ENCODE results near the gene SLMAP. TPM values are rescaled to one million over a fixed set of nuclear protein-coding genes. Genes with fewer than 3 reads are reported as not detected.

The SLMAP gene
- total RNA-seq, 1 donor from 2014 or later: 60.3 TPM

GRCh38 chr3:57960174-57960505, 204.0 kb downstream of the SLMAP start:
- Mint-ChIP-seq H3K36me3 (ENCODE audit: low read depth) (no peaks in the 10 kb centered on the region), H3K4me3 (no peak overlapping the region), H3K4me1 (ENCODE audit: low read depth) (peaks cover 5% of the 10 kb centered on the region), H3K9me3 (no peaks in the 10 kb centered on the region), H3K27ac (no peak overlapping the region), H3K27me3 (ENCODE audit: insufficient read depth) (no peaks in the 10 kb centered on the region)
- no peak for DNase-seq (ENCODE audit: low spot score)
- intact Hi-C loops (cut with micrococcal nuclease): no loop called here

DNA sequence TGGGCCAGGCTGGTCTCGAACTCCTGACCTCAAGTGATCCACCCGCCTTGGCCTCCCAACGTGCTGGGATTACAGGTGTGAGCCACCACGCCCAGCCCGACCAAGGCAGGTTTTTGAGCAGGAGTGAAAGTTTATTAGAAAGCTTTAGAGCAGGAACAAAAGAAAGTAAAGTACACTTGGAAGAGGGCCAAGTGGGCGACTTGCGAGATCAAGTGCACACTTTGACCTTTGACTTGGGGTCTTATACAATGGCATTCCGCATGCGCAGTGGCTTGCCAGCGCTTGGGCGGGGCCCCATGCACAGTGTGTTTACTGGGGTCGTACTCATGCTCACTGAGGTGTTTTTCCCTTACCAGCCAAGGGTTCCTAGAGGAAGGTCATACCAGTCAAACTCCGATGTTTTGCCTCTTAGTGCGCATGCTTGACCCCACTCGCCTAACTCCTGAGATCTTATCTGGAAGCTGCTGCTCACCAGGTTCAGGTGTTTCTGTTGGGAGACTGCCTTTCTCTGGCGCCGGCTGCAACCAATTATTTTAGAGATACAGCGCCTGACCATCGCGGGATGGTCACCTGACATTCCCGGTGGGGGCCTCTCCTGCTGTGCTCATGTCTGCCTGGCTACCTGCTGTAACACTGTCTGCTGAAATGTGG, 205.2 kb downstream of the SLMAP start:
- H3K4me1 Mint-ChIP-seq (ENCODE audit: low read depth): peaks cover 5% of the 10 kb centered on the region
- no peak overlapping the region for H3K27ac Mint-ChIP-seq
- no peak overlapping the region for H3K4me3 Mint-ChIP-seq
- intact Hi-C loops (cut with micrococcal nuclease): no loop called here
- no peaks in the 10 kb centered on the region for H3K36me3 Mint-ChIP-seq (ENCODE audit: low read depth)
- H3K9me3 Mint-ChIP-seq: no peaks in the 10 kb centered on the region
- no peak for DNase-seq (ENCODE audit: low spot score)
- no peaks in the 10 kb centered on the region for H3K27me3 Mint-ChIP-seq (ENCODE audit: insufficient read depth)

GRCh38 chr3:57961828-57962447, 205.8 kb downstream of the SLMAP start:
- Mint-ChIP-seq H3K9me3 (no peaks in the 10 kb centered on the region), H3K36me3 (ENCODE audit: low read depth) (no peaks in the 10 kb centered on the region), H3K4me3 (no peak overlapping the region), H3K27me3 (ENCODE audit: insufficient read depth) (no peaks in the 10 kb centered on the region), H3K4me1 (ENCODE audit: low read depth) (peaks cover 5% of the 10 kb centered on the region), H3K27ac (no peak overlapping the region)
- DNase-seq (ENCODE audit: low spot score): no peak
- intact Hi-C loops (cut with micrococcal nuclease): loop anchor here (1.0 kb wide), 1 partner anchor 255 kb away; no protein-coding TSS in a partner anchor

GRCh38 chr3:57962448-57962834, 206.3 kb downstream of the SLMAP start:
- Mint-ChIP-seq H3K4me1 (ENCODE audit: low read depth) (peaks cover 7% of the 10 kb centered on the region), H3K36me3 (ENCODE audit: low read depth) (no peaks in the 10 kb centered on the region), H3K27ac (no peak overlapping the region), H3K9me3 (no peaks in the 10 kb centered on the region), H3K4me3 (no peak overlapping the region), H3K27me3 (ENCODE audit: insufficient read depth) (no peaks in the 10 kb centered on the region)
- no peak for DNase-seq (ENCODE audit: low spot score)
- intact Hi-C loops (cut with micrococcal nuclease): loop anchor here (1.0 kb wide), 1 partner anchor 255 kb away; no protein-coding TSS in a partner anchor

DNA sequence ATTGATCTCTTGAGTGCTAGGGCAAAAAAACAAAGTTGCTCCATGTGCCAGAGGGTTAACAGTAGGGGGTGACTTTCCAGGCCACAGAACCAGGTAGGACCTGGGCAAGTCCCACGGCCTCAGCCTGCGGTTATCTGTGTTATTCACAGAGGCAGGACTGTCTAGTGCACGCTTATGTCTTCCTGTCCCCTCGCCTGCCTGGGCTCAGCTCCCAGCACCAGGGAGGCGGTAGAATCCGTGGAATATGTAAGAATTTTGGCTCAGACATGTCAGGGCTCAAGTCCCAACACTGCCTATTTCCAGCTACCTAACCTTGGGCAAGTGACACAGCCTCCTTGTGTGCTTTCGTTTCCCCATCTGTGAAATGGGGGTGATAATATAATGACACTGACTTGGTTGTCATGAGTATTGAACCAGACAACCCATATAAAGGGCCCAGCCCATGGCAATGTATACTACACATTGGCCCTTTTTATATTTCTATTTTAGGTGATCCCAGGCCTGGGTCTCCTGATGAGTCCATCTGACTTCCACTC, 207.8 kb downstream of the SLMAP start:
- Mint-ChIP-seq H3K36me3 (ENCODE audit: low read depth) (no peaks in the 10 kb centered on the region), H3K27ac (no peak overlapping the region), H3K27me3 (ENCODE audit: insufficient read depth) (no peaks in the 10 kb centered on the region), H3K4me3 (no peak overlapping the region), H3K4me1 (ENCODE audit: low read depth) (peaks cover 13% of the 10 kb centered on the region), H3K9me3 (no peaks in the 10 kb centered on the region)
- intact Hi-C loops (cut with micrococcal nuclease): no loop called here
- no peak for DNase-seq (ENCODE audit: low spot score)

DNA sequence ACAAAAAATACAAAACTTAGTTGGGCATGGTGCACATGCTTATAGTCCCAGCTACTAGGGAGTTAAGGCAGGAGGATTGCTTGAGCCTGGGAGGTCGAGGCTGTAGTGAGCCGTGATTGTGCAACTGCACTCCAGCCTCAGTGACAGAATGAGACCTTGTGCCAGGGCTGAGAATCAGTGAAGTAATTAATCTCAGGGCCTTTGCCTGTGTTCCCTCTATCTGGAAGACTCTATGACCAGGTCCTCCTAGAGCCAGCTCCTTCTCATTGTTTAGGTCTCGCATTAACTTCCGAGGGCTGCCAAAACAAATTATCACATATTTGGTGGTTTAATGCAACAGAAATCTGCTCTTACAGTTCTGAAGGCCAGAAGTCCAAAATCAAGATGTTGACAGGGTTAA, 210.7 kb downstream of the SLMAP start:
- Mint-ChIP-seq H3K27ac (no peak overlapping the region), H3K4me1 (ENCODE audit: low read depth) (peaks cover 8% of the 10 kb centered on the region), H3K9me3 (no peaks in the 10 kb centered on the region), H3K36me3 (ENCODE audit: low read depth) (no peaks in the 10 kb centered on the region), H3K27me3 (ENCODE audit: insufficient read depth) (no peaks in the 10 kb centered on the region), H3K4me3 (no peak overlapping the region)
- DNase-seq (ENCODE audit: low spot score): no peak
- intact Hi-C loops (cut with micrococcal nuclease): no loop called here

- intact Hi-C loops (cut with micrococcal nuclease): no loop called here
- H3K27me3 Mint-ChIP-seq (ENCODE audit: insufficient read depth): no peaks in the 10 kb centered on the region
- H3K4me1 Mint-ChIP-seq (ENCODE audit: low read depth): peaks cover 8% of the 10 kb centered on the region
- no peak for DNase-seq (ENCODE audit: low spot score)
- no peaks in the 10 kb centered on the region for H3K36me3 Mint-ChIP-seq (ENCODE audit: low read depth)
- no peak overlapping the region for H3K27ac Mint-ChIP-seq
- H3K4me3 Mint-ChIP-seq: no peak overlapping the region
- H3K9me3 Mint-ChIP-seq: no peaks in the 10 kb centered on the region
These were observed 211.5 kb downstream of the SLMAP start for GRCh38 chr3:57967590-57967989.

DNA sequence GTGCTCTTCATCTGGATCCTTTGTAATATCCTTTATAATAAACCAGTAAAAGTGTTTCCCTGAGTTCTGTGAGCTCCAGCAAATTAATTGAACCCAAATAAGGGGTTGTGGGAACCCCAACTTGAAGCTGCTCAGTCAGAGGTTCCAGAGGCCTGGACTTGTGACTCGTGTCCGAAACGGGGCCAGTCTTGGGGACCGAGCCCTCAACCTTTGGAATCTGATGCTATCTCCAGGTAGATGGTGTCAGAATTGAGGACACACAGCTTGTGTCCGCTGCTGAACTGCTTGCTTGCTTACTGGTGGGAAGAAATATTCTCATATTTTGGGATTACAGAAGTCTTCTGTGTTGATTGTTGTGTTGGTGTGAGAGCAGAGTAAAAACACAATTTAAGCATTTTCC, 212.4 kb downstream of the SLMAP start:
- intact Hi-C loops (cut with micrococcal nuclease): no loop called here
- Mint-ChIP-seq H3K4me1 (ENCODE audit: low read depth) (peaks cover 8% of the 10 kb centered on the region), H3K27me3 (ENCODE audit: insufficient read depth) (no peaks in the 10 kb centered on the region), H3K36me3 (ENCODE audit: low read depth) (no peaks in the 10 kb centered on the region), H3K9me3 (no peaks in the 10 kb centered on the region), H3K27ac (no peak overlapping the region), H3K4me3 (no peak overlapping the region)
- DNase-seq (ENCODE audit: low spot score): no peak

- no peaks in the 10 kb centered on the region for H3K36me3 Mint-ChIP-seq (ENCODE audit: low read depth)
- no peak for DNase-seq (ENCODE audit: low spot score)
- no peaks in the 10 kb centered on the region for H3K27me3 Mint-ChIP-seq (ENCODE audit: insufficient read depth)
- H3K4me1 Mint-ChIP-seq (ENCODE audit: low read depth): peaks cover 8% of the 10 kb centered on the region
- H3K9me3 Mint-ChIP-seq: no peaks in the 10 kb centered on the region
- no peak overlapping the region for H3K27ac Mint-ChIP-seq
- no peak overlapping the region for H3K4me3 Mint-ChIP-seq
- intact Hi-C loops (cut with micrococcal nuclease): no loop called here
These were observed 215.9 kb downstream of the SLMAP start for GRCh38 chr3:57971975-57972374.

GRCh38 chr3:57972531-57973111, 216.5 kb downstream of the SLMAP start:
- DNase-seq (ENCODE audit: low spot score): no peak
- intact Hi-C loops (cut with micrococcal nuclease): no loop called here
- Mint-ChIP-seq H3K9me3 (no peaks in the 10 kb centered on the region), H3K27ac (no peak overlapping the region), H3K36me3 (ENCODE audit: low read depth) (no peaks in the 10 kb centered on the region), H3K27me3 (ENCODE audit: insufficient read depth) (no peaks in the 10 kb centered on the region), H3K4me3 (no peak overlapping the region), H3K4me1 (ENCODE audit: low read depth) (peaks cover 3% of the 10 kb centered on the region)

GRCh38 chr3:57973715-57974477, 217.8 kb downstream of the SLMAP start:
- intact Hi-C loops (cut with micrococcal nuclease): no loop called here

DNA sequence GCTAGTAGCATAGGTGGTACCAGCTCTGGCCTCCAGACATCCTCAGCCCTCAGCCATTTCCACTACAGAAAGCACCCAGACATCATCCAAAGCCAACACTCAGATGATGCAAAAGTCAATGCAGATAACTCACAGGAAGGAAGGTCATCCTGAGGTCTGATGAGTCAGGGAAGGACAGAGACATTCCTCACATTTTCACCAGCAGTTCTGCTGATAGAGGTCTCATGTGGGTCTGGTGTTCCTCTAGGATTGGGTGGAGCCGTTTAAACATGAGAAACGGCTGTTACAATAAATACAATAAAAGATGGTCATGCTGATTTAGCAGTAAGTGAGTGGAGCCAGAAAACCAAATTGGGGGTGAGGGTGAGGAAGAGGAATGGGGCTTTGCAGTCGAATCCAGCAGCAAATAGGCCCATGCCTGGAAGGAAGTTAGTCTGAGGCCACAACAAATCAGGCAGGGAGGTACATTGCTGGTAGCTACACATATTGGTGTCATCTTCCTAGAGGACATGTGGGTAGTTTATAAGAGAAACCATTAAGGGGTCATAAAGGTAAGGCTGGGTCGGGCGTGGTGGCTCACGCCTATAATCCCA, 218.8 kb downstream of the SLMAP start:
- Mint-ChIP-seq H3K9me3 (no peaks in the 10 kb centered on the region), H3K27ac (no peak overlapping the region), H3K27me3 (ENCODE audit: insufficient read depth) (no peaks in the 10 kb centered on the region), H3K4me3 (no peak overlapping the region), H3K36me3 (ENCODE audit: low read depth) (no peaks in the 10 kb centered on the region), H3K4me1 (ENCODE audit: low read depth) (no peaks in the 10 kb centered on the region)
- intact Hi-C loops (cut with micrococcal nuclease): no loop called here
- no peak for DNase-seq (ENCODE audit: low spot score)

More at GRCh38 chr3:57973715-57974477, 217.8 kb downstream of the SLMAP start:
- DNase-seq (ENCODE audit: low spot score): no peak
- Mint-ChIP-seq H3K27me3 (ENCODE audit: insufficient read depth) (no peaks in the 10 kb centered on the region), H3K27ac (no peak overlapping the region), H3K4me1 (ENCODE audit: low read depth) (no peaks in the 10 kb centered on the region), H3K9me3 (no peaks in the 10 kb centered on the region), H3K4me3 (no peak overlapping the region), H3K36me3 (ENCODE audit: low read depth) (no peaks in the 10 kb centered on the region)
